Activated effector memory CD4-positive, alpha-beta T cell treated with Interleukin-2 at 50 U/mL for 16 hours (primary cell): Measurements from ENCODE around the gene STK39.
"Not testable (repeated sequence)": the region's sequence is repeated elsewhere in the genome, so short reads cannot be mapped to it uniquely, and the experiment has no call there.

Experiments used
- DNase-seq: peaks from one replicate; pipeline ENCODE4 v3.0.0-alpha.2; 2020

The STK39 gene

DNA sequence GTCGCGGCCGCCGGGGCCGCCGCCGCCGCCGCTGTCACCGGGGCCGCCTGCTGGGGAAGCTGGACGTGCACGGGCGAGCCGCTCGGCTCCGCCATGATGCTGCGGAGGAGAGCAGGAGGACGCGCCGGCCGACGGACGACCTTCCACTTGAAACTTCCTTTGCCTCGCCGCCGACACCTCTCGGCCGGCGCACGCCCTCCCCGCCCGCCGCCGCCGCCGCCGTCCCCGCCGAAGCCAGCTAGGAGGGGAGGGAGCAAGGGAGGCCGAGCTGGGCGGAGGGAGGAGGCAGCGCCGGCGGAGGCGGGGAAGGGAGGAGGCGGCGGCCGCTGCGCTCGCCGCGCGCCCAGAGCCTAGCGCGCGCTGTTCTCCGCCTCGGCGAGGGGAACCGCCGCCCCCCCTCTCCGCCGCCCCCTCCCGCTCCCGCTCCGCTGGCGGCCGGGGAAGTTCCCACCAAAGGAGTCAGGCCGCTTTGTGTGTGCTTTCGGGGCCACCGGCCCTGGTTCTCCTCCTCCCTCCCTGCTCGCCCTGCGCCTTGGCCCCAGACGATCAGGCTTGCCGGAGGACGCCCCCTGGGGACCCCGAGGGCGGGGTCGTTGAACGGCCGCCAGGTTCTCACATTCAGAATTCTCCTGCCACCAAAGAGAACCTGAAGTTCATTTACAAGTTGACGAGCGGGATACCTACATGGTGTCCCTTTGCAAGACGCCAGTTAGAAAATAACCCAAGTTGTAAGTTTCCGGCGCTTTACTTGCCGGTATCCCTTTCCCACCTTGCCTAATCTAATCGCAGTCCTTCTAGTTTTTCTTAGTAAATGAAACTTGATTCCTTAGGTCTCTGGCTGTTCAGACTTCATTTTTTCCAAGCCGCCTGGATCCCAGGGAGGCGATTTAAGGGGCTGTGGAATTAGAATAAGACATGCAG, at the start of gene STK39:
STK39 (minus strand) TSS at position 255 of the 921 bp plus-strand sequence; CDS start at position 95, 160 bp downstream.
- DNase-seq: peak; percentile 67

DNA sequence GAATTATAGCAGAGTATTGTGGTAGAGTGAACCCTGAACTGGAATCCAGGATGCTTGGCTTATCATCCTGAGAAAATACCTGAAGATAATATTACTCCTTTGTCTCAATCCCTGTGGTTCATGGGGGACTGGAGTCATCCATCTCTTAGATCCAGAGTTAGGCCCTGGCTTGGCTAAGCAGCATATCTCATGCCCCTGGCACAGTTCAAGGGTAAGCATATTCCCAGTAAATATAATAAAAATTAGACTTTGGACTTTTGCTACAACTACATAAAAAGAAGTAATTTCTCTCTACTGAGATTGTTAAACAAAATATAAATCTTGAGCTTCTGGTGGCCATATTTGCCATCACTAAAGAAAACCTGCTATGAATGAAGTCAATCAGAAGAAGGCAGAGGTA, 47.7 kb upstream of the STK39 start:
- DNase-seq: no peak

DNA sequence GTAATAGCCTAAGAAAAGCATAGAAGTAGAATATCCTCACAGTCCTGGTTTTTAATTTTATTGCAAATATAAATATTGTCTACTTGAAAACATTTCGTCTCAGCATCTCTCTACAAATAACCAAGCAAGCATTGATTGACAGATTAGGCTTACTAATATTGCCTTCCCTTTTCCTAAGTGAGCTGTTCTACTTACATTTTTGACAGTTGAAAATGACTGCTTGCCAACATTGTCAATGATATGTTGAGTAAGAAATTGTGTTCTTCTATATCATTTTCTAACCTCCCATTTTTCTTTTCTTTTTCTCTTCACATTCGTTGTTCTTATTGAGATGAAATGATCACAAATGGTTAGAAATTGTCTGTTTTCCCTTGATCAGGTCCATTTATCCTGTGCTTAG, 47.0 kb upstream of the STK39 start:
- no peak for DNase-seq

DNA sequence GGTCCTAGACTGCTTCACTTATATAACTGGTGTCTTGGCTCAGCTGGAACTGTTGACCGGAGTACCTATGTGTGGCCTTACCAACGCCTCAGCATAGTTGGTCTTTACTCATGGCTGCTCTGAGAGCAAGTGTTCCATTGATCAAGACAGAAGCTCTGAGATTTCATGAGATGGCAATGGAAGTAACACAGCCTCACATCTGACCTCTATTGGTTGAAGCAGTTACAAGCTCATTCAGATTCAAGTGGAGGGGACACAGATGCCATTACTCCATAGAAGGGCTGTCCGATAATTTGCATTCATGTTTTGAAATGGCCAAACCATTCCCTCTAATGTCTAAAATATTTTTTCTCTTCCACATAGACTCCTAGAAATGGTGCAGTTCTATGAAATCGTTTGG, 46.4 kb upstream of the STK39 start:
- no peak for DNase-seq

DNA sequence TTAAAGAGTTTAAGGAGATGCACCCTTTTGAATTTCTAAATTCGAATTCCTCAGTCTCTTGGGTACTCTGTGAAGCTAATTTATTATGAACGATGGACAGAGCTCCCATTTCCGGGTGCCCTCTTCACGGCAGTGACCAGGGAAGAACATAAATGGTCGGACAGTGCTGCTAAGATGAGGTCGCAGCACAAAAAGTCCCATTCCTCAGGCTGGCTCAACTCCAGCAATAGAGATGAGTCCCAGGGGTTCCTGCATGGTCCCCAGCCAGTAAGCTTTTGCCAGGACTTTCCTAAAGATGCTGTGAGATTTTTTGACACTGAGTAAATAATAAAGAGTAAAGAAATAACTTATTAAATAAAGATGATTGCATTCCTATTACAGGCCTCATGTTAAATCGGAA, 43.0 kb upstream of the STK39 start:
- no peak for DNase-seq

DNA sequence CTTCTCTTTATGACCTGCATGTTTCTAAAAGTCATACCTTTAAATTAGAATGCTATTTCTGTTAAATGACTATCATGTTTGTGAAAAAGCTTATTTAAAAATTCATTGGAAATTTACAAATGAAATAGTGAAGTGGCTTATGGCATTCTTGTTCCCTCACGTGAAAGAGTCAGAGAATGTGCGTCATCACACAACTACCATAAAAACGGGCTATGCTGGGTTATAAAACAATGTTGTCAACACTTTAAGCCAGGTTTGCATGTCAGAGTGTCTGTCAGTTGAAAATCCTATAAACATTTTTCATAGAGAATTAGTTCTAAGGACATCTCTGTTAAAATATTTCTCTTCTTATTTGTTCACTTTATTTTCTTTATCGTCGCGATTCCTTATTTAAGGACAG, 42.5 kb upstream of the STK39 start:
- DNase-seq: no peak

DNA sequence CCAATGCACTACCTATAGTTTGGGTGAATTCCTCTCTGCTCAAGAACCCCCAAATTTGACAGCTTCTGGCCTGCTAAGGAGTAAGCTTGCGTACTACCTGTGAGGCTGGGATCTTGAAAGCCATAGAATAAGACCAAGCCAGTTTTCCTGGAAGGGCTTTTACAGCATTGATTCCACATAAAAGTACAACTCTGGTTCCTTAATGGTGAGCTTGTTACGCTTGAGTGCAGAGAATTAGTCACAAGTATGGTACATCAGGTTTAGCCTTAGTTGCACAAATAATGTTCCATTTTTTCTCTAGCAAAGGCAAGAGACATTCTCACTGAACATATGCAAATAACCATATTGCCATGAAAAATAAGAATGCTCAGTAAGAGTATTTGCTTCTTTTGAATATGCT, 39.1 kb upstream of the STK39 start:
- DNase-seq: no peak

DNA sequence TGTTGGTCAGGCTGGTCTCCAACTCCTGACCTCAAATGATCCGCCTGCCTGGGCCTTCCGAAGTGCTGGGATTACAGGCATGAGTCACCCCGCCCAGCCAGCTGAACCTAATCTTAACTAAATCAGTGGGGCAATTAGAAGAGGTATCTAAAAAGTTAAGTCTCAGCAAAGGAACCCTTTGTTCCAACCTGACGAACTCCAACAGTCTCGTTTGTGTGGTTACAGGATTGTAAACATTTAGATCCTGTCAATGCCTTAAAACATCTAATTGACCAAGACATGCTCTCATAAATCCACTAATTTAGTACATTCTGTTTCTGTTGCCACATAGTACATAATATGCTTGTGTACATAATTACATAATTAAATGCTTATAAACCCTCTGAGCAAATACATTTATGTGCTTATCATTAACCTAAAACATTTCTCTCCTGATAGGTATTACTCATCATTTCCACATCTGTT, 31.1 kb upstream of the STK39 start:
- DNase-seq: no peak

DNA sequence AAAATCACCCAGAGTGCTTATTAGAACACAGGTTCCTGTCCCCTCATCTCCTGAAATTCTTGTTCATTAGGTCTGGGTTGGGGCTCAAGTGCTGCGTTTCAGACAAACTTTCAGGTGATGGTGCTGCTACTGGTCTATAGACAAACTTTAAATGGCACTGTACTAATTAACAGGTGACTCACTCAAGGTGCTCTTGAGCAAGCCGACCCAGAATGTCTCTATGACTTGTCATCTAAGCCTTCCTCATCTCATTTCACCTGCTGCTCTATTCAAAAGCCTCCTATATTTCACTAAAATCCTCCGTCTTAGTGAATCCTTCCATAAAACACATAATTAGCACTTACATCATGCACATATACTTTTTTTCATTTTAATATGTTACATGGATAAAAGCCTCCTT, 29.9 kb upstream of the STK39 start:
- DNase-seq: no peak

DNA sequence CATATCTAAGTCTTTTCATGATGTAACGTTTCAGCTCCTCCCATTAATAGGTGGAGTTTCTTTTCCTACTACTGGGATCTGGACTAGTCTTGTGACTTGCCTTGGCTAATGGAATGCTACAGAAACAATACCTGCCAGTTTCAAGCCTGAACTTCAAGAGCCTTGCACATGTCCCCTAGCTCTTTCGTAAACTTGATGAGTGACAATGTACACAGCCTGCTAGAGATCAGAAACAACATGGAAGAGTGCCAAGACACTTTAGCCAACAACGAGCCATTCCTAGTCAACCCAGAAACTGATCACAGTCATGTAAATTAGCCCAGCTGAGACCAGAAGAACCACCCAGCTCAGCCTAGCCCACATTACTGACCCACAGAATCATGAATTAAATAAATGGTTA, 24.8 kb upstream of the STK39 start:
- DNase-seq: no peak

DNA sequence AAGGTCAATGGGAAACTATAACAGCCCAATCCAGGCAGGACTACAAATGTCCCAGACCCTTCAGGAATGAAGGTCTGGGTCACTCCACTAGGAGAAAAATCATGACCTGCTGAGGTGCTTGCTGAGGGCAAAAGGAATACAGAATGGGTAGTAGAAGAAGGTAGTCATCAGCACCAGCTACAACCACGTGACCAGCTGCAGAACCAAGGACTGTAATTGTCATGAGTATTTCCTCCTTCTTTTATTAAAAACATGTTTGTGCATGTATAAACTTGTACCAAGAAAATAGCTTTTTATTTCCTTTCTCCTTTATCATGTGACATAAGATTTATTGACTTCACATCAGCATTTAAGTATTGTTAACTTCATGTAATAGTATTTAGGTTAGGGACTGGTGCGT, 15.5 kb upstream of the STK39 start:
- DNase-seq: not testable (repeated sequence)

DNA sequence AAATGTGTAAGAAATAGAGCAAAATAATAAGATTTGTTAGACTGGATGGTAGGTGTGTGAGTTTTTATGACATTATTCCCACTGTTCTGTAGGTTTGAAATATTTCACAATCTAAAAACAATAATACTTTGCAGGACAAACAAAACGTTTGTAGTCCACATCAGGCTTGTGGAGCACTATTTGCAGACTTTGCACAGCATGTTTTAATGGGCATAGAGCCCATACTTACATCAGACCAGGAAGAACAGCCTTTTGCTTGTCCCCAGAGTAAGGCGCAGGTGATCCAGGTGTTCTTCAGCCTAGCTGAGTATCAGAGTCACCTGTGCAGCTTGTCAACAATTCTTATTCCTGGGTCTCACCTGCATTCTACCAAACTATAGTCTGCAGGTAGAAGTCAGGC, 9.1 kb upstream of the STK39 start:
- DNase-seq: no peak

DNA sequence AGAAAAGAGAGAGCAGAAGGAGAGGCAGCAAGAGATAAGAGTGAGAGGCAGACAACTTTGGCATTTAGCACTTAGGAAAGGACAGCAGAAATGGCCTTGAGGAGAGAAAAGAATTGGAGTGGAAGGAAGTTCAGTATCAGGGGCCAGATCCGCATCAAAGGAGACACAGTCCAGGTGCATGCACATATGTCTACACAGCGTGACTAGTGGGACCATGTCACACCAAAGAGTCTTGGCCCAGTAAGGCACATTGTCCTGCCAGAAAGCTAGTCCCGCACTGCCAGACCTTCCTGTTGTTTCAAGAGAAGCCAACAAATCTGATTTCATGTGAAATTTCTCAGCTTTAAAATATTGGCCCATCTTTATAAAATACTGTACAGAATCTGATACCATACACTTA, 8.5 kb upstream of the STK39 start:
- no peak for DNase-seq

DNA sequence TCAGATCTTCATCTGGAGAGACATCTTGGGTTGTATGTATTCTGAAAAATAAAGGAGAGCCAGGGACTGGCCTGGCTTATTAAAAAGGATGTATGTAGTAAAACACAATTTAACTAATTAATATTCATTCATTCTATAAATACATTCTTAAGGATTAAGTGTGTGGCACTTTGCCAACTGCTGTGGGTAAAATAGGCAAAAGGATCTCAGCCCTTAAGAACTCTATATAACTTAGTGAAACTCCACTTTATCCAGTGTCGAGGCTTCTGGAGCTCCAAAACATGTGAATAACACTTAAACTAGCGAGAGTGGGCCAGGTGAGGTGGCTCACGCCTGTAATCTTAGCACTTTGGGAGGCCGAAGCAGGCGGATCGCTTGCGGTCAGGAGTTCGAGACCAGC, 7.7 kb upstream of the STK39 start:
- no peak for DNase-seq

DNA sequence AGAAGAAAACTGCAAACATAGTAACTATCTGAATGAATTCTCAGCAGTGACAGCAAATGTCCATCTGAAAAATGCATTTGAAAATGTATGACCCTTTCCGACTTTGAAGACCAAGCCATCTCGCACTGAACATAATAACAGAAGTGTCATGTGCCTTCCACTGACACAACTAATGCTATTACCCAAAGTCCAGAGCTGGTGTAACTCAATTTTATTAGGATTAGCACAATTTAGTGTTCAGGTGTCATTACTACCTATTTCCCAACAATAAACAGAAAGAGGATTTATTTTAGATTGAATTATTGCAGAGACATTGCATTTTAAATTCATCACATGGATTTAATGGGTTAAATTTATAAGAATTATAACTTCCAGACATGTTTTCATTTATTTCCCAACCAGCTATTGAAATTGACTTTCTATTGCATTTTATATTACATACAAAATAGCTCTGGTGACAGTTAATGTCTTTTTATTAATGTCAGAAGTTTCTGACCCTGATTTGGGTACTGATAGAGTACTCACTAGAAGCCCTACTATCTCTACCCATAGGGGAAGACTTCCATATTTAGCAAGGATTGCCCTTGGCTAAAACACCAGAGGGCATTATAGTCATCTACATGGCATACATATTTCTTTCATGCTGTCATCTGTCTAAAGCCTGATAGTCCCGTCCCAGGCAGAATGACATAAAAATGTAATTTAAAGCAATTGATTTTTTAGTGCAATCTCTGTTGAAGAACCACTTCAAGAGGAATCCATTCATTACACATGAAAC, 7.0 kb upstream of the STK39 start:
- no peak for DNase-seq

DNA sequence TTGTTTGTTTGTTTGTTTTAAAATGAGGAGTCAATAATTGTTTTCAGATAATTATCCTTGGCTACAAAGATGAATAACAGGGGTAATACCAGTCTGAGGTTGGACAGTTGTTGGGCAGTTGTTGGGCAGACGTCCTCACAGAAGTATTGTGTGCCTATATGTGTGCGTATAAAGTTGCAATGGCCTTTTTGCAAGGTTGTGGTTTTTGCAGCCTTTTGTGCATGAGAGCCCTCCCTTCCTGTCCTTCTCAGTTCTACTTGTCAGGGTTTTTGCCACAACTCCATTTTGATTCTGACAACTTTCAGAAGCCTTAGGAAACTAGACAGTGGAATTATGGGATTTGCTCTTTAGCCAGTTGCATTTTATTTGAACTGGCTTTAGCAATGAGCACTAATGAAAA, 6.0 kb upstream of the STK39 start:
- no peak for DNase-seq

DNA sequence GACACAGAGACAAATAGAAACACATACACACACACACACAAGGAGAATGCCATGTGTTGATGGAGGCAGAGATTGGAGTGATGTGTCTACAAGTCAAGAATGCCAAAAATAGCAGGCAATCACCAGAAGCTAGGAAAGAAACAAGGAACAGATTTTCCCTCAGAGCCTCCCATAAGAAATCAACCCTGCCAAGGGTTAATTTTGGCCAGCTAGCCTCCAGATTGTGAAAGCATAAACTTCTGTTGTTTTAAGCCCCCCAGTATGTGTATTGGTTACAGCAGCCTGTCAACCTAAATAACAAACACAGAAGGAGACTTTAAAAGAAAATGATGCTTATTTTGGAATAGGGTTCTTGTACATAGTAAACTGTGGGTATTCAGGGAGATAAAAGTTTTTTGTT, 5.6 kb upstream of the STK39 start:
- no peak for DNase-seq

DNA sequence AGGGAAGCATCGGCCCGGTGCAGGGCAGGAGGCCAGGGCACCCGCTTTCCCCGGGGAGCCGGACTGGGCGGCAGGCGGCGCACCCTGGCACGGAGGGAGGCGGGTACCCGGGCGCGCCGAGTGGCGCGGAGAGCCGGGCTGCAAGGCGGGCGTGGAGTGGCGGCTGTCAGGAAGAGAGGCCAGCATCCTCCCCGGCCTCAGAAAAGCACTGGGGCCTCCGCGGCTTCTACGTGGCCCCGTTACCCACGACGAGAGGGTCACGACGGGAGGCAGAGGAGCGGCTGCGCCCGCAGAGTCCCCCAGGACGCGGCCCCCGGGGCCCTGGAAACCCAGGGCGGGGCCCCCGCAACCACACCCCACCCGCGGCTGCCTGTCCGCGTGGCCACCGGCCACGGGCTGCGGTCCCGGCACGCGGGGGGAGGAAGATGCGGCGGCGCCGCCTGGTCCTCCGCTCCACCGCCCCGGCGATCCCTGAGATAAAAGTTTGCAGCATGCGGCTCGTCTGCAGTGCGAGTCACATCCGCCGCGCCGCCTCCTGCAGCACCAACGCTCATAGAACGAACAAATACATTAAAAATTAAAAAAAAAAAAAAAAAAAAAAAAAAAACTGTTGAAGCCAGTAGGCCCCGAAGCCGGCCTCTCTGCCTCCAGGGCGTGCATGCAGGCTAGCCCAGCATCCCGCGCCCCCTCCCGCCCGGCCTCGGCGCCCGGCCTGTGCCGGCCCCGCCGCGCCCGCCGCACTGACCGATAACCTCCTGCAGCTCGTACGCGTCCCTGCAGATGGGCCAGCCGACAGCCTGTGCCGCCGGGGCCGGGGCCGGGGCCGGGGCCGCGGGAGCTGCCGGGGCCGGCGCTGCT, 683 bp downstream of the STK39 start:
- DNase-seq: peak; percentile 74

DNA sequence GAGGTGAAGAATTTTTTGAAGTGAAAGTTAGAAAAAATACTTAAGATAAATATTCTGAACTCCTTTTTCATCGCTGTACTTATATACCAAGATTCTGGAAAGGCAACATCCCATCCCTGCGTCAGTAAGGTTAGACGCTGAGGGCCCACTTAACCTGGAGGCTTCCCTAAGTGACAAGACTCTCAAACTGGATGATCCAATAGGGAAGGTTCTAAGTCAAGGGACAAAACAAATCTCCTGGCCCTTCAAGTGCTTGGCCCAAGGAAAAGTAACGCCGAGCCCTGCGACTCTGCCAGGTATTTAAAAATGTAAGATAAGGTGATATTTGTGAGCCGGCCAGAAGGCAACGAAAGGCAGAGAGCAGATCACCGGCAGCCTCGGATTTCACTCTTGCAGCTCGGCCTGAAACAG, 1.3 kb downstream of the STK39 start:
- DNase-seq: no peak

DNA sequence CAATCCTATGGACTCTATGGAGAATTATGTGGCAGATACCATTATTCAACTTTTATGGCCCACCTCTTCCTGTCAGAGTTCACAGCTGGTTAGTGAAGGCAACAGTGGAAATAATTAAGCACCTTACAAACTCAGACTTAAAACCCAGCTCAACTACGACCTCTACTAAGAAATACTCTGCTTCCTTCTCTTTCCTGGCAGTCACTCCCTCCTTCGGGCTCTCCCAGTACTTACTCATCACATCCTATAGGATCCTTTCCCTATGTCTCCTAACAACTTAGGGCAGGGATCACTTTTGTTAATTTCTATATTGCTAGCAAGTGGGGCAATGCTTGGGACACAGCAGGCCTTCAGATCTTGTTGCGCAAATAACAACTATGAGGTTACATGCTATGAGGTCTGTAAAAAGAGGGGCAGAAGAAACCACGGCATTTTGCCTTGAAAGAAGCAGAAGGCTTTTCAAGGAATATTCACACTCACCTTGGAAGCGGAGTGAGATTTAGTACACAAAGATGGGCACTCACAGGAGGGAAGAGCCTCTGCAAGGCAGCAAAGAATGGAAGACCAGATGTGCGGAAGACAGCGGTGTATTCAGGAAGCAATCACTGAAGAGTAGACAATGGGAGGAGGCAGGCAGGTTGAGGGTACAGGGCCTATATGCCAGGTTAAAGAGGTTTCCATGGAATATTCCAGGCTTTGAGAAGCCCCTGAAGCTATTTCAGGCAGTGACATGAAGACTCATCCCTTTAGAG, 2.1 kb downstream of the STK39 start:
- DNase-seq: no peak

DNA sequence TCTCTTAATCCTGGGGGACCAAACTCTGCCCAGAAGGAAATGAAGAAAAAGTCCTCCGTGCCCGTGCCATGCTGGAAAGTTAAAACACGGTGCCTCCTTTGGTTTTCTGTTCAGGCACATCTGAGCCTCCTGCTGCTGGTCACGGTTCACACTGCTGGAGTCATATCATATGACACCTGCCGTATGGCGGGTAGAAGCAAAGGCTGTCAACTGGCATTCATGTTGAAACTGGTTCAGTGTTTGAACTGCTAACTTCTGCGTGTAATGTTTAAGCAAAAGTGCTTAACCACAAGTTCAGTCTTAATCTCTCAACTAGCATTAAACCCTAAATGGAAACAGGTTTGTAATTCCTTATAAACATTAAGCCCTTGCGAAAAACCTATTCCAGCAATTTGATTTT, 3.1 kb downstream of the STK39 start:
- peak; percentile 16 for DNase-seq

DNA sequence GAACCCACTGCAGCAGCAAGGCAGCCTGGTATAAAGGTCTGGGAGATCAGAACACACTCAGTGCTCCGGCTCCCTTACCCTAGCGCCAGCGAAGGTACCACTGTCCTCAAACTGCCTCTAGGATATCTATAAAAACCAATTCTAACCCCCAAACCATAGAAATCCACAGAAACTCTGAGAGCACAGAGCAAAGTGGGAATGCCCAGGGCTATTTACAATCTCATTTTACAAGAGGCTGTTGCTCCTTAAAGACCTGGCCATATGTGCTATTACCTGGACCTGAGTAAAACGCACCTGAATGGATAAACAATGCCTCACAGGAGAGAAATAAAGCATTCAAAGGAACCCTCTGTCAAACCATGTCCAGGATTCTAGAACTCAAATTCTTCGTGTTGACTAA, 4.3 kb downstream of the STK39 start:
- DNase-seq: no peak
